NOMO-1 treated with dmso at 0.1 percent for 144 hours (cell line): ENCODE data around the gene HDAC1.
"Not testable (repeated sequence)": the region's sequence is repeated elsewhere in the genome, so short reads cannot be mapped to it uniquely, and the experiment has no call there.

Experiments used
- DNase-seq: peaks from one replicate; lab custom pipeline; 2025; ENCODE audit not compliant: unreplicated experiment; lab: John Stamatoyannopoulos, UW

Gene HDAC1

GRCh38 chr1:32345289-32345827 lies 53.5 kb downstream of the HDAC1 start:
- DNase-seq: no peak

DNA sequence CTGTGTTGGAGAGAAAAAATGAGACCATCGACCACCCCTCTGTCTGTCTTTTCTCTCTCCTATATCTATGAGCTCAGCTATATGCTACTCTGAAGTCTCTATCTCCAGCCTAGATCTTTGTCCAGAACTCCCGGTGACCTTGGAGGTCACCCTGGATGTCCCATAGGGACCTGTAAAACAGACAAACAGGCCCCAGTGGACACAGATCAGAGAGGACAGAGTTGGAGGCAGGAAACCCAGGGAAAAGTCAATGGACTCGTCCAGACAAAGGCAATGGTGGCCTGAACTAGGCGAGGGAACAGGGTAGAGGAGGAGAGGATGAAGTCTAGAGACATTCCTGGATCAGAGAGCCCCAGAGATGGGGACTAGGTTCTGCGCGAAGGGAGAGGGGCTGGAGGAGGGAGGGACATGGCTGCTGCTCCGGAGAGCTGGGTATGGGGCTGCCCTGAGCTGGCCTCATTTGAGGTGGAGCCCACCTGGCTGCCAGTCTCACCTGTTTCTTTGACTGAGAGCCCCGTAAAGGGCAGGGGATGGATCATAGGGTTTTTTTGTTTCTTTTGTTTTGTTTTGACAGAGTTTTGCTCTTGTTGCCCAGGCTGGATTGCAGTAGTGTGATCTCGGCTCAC lies 54.8 kb downstream of the HDAC1 start:
- DNase-seq: no peak

DNA sequence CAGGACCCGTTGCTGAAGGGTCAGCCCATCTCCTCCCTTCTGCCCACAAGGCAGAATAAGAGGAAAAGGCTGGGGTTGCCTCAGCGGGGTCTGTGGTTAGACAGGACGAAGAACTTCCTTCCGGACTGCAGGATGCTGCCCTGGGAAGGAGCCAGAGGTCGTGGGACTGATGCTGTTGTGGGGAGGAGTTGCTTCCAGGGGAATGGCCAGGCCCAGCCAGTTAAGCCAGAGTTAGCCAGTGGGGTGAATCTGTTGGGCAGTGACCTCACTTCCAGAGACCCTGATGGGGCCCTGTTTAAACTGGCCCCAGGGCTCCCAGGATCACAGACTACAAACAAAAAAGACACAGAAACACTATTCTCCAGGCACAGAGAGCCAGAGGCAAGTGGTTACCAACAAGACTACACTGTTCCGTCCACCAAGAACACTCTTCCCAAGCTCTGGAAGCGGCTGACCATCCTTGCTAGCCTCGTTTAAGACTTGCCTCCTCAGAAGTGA lies 57.4 kb downstream of the HDAC1 start:
- no peak for DNase-seq

GRCh38 chr1:32350785-32351398 lies 59.0 kb downstream of the HDAC1 start:
- DNase-seq: peak; percentile 74

- DNase-seq: peak; percentile 87
These were observed 59.7 kb downstream of the HDAC1 start for GRCh38 chr1:32351399-32352238.

- DNase-seq: no peak
These were observed 60.4 kb downstream of the HDAC1 start for GRCh38 chr1:32352239-32352745.

GRCh38 chr1:32352831-32353383 lies 61.0 kb downstream of the HDAC1 start:
- DNase-seq: no peak

DNA sequence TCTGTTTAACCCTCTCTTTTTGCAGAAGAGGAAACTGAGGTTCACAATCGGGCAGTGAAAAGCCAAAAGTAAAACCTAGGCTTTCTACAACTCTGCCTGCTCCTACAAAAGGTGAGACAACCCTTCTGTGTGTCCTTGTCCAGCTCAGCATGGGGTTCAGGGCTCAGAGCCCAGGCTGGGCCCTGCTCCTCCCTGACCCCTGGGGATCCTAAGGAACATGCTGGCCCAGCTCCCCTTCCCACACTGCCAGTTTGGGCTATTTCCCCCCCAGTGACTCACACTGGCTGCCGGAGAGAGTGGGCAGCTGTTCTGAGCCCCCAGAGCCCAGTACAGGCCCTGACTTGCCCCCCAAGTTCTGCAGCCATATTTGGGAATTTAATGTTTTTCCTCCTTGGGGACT lies 61.5 kb downstream of the HDAC1 start:
- DNase-seq: no peak

DNA sequence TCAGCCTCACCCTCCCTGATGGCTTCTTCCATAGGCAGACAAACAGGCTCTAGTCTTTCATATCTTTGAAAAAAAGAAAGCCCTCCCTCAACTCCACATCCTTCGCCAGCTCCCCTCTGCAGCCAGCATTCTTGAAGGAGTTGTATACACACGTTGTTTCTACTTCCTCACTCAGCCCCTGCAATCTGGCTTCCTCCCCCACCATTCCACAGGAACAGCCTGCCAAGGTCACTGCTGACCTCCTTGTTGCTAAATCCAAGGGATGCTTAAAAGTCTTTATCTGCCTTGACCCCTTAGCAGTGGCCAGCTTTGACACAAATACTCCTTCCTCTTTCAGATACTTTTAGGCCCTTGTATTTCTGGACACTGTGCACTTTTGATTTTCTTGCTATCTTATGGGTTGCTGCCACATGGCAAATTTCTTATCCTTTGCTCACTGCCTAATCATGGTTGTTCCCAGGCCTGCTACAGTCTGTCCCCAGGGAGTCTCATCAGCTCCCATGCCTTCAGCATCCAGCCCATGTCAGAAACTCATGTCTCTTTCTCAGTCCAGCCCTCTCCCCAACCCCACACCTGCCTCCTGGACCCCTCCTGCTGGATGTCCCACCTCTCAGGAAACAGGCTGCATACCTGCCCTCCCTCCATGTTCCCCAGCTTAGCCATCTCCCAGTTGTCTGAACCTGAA lies 62.1 kb downstream of the HDAC1 start:
- DNase-seq: no peak

DNA sequence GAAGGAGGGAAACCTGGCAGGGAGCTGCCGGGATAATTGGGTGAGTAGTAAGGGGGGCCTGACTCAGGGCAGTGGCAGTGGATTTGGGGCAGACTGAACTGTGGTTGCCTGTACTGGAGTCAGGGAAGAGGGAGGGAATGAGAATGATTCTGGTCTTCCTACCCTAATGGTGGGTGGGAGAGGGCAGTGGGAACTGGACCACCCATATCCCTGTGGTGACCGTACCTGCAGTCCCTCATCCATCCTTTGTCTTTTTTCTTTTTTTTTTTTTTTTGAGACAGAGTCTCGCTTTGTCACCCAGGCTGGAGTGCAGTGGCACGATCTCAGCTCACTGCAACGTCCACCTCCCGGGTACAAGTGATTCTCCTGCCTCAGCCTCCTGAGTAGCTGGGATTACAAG lies 63.9 kb downstream of the HDAC1 start:
- DNase-seq: not testable (repeated sequence)

DNA sequence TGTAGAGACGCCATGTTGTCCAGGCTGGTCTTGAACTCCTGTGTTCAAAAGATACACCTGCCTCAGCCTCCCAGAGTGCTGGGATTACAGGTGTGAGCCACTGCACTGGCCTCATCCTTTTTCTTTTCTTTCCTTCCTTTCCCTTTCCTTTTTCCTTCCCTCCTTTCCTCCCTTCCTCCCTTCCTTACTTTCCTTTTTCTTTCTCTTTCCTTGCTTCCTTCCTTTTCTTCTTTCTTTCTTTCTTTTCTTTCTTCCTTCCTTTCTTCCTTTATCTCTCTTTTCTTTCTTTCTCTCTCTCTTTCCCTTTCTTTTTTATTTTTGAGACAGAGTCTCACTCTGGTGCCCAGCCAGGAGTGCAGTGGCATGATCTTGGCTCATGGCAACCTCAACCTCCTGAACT lies 64.6 kb downstream of the HDAC1 start:
- no peak for DNase-seq

- no peak for DNase-seq
These were observed 65.7 kb downstream of the HDAC1 start for GRCh38 chr1:32357614-32358013.

GRCh38 chr1:32358435-32358834 lies 66.6 kb downstream of the HDAC1 start:
- no peak for DNase-seq

- DNase-seq: no peak
These were observed 69.4 kb downstream of the HDAC1 start for GRCh38 chr1:32361308-32361673.

DNA sequence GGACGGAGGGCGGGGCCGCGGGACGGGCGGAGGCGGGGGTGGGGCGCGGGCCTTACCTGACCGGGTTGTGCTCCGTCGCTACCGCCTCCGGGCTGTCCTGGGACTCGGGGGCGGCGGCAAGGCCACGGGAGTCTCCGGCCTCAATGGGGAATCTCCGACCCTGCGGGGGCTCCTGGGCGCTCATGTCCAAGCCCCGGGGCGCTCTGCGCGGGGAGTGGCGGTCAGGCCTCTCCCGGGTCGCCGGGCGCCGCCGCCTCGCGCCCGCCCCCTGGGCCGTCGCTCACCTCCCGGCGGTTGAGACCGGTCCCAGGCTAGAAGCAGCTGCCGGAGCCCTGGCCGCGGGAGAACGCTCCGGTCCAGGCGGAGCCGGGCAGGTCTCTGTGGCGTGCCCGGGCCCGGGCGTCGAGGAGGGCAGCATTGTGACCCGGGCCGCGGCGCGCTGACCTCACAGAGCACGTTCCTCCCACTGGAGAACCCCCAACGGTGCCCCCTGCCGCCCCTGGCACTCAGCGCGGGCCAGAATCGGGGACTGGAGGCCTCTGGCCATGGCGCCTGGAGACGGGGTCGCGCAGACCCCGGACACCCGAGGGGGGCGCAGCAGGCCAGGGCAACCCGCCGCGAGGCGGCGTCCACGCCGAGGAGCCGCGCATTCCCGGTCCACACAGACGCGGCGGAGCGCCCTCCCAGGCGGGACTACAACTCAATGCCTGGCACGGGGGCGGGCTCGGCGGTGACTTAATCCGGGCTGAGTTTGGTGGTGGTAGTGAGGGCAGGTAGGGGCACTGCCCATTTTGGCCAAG lies 70.0 kb downstream of the HDAC1 start:
- no peak for DNase-seq

- no peak for DNase-seq
These were observed 70.8 kb downstream of the HDAC1 start, which contains the start of the genes FAM229A and TSSK3 for GRCh38 chr1:32362474-32363313. Gene FAM229A (minus strand): TSS chr1:32362485. CDS start chr1:32362091, 394 bp downstream. Gene TSSK3 (plus strand): TSS chr1:32362539. CDS start chr1:32362702, 163 bp downstream.

DNA sequence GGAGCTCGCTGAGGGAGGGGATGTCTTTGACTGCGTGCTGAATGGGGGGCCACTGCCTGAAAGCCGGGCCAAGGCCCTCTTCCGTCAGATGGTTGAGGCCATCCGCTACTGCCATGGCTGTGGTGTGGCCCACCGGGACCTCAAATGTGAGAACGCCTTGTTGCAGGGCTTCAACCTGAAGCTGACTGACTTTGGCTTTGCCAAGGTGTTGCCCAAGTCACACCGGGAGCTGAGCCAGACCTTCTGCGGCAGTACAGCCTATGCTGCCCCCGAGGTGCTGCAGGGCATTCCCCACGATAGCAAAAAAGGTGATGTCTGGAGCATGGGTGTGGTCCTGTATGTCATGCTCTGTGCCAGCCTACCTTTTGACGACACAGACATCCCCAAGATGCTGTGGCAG lies 71.8 kb downstream of the HDAC1 start:
- DNase-seq: no peak

DNA sequence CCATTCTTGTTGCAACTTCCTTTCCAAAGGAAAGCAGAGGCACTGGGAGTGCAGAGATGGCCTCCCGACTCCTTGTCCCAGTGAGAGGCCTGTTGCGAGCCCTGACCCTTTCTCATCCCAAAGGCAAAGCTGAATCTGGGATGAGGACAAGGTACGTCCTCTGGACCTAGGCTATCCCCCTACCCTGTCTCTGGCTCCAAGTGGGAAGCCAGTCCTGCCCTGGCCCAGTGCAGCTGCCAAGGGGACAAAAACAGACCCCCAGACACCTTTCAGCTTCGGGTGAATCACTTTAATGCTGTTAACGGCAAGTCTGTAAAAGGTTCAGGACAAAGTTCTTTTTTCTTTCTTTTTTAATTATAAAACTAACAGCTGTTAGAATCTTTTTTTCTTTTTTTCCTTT lies 73.0 kb downstream of the HDAC1 start:
- DNase-seq: no peak

- no peak for DNase-seq
These were observed 73.6 kb downstream of the HDAC1 start for GRCh38 chr1:32365445-32365844.
